HTERT RPE-1 (cell line): ENCODE results near the gene MAP4K1.
"Not testable (repeated sequence)": the region's sequence is repeated elsewhere in the genome, so short reads cannot be mapped to it uniquely, and the experiment has no call there.

Experiments
- in situ Hi-C: fragments of 300-500 bp; cut with MboI; formaldehyde crosslinking; loops from 4 replicates; pipeline ENCODE4 v1.14.3; 2020; ENCODE audit warnings: low sequenced_read_pairs

The MAP4K1 gene

DNA sequence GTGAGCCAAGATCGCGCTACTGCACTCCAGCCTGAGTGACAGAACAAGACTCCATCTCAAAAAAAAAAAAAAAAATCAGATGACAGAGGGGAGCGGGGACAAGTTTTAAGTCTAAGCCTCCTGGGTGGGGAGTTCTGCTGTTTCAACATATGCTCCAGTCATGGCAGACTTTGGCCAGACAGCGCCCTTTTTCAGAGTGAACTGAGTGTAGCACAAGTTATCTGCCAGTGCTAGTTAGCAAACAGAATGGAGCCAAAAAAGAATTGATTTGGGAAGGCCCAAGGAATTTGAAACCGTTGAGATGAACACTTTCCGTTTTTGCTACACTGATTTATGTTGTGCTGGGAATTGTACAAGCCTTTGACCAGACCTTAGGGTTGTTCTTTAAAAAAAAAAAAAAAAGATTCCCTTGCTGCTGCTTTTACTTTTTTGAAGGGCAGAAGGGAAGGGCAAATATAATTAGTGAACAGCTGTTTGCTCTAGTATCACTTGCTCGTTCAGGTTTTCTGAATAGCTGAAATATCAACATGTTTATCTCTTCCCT, 35.3 kb upstream of the MAP4K1 start:
- in situ Hi-C loops, result no loop called here

DNA sequence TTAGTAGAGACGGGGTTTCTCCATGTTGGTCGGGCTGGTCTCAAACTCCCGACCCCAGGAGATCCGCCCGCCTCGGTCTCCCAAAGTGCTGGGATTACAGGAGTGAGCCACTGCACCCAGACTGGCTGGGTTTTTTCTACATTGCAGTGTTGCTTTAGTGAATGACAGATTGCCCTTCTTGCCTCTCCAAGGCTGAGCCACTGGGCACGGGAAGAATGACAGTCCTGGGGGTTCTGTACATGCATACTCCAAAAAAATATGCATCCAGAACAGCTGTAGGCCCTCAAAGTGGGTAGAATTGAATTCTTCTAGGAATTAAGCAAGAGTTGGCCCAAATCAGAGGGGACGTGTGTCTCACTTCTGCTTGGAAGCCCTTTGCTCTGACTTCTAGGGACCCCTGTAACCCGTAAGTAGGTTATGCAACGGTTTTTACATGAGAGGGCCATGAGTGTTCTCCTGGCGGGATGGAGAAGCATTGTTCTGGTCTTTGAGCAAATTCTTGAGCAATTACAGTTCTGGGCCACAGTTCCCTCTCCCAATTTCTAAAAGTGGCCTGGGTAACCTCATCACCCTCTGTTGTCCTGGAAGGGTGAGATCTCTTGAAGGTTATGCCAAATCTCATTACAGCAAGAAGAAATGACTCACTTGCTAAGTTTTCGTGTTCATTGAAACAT, 33.3 kb upstream of the MAP4K1 start:
- in situ Hi-C loops, result no loop called here

DNA sequence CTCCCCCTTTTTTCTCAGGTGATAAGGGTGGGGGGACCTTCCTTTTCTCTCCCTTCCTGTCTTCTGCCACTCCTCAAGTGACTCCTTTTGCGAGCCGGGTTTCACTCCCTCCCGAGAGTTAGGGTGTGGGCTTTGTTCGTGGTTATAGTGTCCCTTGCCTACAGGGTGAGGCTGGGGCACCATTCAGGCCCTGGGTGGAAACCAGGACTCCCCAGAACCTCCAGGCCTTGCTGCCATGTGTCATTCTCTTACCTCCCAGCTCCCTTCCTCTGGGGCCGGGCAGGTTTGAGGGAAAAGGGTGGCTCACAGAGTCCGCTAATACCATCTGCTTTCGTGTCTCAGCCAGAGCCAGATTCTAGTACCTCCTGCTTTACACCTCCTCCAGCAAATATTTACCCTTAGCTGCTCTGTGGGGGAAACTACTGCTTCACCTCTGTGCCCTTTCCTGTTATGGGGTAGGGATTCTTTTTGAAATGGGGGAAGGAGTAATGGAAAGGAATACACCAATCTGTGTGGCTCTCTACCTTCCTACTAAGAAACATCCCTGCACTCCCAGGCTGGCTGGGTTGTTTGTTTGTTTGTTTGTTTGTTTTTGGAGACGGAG, 32.5 kb upstream of the MAP4K1 start:
- in situ Hi-C loops, result no loop called here

DNA sequence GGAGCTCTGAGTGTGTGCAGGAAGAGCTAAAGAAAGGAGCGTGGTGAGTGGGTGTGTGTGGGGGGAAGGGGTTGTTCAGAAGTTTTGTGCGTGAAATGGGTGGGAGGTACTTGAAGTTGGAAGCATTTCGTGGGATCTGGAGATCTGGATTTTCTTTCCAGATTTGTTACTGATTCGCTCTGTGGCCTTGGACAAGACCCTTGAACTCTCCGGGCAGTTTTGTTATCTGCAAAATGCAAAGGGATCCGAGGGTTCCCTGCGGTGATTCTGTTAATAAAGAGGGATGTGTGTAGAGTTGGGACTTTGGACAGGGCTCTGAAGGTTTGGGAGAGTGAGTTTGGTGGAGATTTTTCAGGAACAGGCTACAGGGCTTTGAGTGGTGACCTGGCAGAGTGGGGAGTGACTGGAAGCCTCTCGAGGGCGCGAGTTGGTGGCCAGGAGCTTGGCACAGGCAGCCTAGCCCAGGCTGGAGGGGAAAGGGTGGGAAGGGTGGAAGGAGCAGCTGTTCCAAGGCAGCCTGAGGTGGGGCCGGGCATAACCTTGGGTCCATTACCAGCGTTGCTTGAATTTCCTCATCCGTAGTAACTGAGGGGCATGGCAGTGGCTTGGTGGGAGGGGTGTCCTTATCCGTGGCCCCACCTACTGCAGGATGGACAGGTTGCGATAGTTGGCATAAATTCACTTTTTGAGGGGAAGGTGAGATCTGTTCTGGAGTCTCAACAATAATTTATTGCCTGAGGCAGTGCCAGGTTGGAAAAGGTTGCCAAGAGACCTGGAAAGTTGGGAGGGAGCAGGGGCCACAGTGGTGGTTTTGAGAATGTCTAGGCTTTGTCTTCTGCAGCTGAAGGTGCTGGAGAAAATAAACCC, 31.8 kb upstream of the MAP4K1 start:
- in situ Hi-C loops, result no loop called here

DNA sequence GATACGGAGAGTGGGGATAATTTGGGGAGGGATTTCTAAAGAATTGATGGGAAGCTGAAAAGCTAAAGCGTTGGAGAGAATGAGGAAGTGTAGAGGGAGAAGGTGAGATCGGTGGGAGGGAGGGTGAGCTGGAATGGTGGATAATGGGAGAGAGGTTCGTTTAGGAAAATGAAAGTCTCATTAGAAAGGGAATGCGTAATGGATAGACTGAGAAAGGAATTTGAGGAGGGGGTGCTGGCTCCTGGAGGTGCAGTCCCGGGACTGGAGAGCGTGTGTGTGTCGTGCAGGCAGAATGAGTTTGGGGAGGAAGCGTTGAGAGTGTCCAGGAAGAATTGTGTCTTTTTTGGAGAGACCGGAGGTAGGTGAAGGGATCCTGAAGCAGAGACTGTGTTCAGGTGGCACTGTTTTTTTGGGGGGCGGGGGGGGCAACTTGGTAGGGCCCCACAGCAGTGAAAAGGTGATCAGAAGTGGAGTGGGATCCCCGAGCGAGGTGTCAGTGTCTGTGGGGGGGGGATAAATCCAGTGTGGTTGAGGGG, 31.1 kb upstream of the MAP4K1 start:
- in situ Hi-C loops, result no loop called here

DNA sequence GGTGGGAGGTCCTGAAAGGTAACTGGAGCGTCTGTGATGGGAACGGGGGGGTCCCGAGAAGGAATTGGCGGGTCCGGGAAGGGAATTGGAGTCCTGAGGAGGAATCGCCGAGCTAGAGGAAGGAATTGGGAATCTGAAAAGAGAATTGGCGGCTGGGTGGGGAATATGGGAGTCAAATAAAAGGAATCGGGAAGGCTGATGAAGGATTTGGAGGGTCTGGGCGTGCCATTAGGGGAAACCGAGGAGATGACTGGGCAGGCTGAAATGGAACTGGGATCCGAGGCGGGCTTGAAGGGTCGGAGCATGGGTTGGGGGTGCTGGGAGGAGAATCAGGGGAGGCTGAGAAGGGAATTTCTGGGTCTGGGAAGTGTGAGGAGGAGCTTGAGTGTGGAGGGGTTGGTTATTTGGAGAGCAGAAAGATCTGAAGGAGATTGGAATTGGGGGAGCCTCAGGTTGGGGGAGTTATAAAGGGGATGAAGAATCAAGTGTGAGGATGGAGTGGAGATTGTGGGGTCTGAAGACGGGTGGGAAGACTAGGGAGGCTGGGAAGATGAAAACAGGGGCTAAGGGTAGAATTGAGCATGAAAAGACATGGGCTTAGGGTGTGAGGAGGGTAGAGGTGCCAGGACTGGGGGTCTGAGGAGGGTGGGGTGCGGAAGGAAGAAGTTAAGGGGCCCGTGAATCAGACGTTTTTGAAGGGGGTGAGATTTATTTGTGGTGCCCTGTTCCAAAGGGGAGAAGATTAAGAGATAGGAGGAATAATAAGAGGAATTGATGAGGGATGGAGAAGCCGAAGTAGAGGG, 30.4 kb upstream of the MAP4K1 start:
- in situ Hi-C loops, result no loop called here

DNA sequence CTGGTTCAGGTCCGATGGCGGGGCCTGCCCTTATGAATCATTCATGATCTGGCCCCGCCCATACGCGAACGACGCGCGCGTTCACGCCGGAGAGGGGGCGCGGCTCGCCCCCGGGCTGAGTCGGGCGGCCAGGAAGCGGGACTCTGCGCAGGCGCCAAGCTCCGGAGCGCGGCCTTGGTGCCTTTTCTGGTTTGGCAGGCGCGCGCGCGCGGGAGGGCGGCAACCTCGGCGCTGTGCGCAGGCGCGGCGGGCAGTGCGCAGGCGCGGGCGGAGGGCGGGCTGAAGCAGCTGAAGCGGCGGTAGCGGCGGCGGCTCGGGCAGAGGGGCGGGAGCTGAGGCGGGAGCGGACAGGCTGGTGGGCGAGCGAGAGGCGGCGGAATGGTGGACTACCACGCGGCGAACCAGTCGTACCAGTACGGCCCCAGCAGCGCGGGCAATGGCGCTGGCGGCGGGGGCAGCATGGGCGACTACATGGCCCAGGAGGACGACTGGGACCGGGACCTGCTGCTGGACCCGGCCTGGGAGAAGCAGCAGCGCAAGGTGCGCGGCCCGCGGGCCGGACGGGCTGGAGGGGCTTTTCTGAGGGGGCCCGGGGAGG, 29.7 kb upstream of the MAP4K1 start, which contains the start of gene ACTN4:
TSS of gene ACTN4 (plus strand) at position 282 of the 598 bp plus-strand sequence. CDS start at position 379, 97 bp downstream.
- in situ Hi-C loops, result no loop called here

DNA sequence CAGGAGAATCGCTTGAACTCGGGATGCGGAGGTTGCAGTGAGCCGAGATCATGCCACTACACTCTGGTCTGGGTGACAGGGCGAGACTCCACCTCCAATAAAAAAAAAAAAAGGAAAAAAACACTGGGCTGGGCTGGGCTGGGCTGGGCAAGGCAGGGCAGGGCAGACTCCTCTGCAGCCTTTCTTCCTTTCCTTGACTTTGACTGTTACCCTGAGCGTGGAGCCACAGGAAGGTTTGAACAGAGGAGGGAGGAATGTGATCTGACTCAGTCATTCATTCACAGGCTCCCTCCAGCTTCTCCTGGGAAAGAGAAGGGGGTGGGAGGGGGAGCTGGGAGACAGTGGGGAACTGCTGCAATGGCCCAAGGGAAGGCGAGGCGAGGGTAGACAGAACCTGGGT, 27.0 kb upstream of the MAP4K1 start:
- in situ Hi-C loops, result no loop called here

DNA sequence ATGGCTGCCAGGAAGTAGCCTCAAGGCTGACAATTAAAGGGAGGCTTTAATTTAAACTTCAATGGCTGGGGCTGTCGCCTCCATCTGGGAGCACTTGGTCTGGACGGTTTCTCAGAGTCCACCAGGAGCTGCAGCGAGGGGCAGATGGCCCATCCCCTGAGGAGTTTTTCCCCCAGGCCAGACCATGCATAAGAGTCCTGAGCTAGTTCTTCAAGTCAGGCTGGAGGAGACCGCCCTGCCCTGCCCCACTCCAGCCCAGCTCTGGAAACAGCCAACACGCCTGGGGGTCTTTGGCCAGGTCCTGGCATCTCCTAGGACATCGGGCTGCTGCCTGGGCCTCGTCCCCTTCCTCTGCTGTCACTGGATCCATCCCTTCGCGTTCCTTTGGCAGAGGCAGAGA, 24.4 kb upstream of the MAP4K1 start:
- in situ Hi-C loops, result no loop called here

DNA sequence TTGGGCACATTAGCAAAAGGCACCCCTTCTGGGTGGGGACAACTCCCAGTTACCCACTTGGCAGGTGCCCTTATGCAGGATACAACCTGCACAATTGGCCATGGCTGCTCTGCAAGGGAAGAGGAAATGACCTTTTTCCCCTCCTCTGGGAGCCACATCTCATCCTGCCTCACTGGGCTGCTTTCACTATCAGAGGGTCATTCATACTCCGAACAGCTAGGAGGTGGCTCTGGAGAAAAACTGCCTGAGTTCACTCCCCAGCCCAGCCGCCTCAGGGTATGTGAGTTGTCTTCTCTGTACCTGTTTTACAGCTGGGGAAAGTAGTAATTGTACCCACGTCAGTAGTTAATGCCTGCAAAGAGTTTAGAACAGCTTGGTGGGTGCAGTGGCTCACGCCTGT, 22.6 kb upstream of the MAP4K1 start:
- in situ Hi-C loops, result no loop called here

DNA sequence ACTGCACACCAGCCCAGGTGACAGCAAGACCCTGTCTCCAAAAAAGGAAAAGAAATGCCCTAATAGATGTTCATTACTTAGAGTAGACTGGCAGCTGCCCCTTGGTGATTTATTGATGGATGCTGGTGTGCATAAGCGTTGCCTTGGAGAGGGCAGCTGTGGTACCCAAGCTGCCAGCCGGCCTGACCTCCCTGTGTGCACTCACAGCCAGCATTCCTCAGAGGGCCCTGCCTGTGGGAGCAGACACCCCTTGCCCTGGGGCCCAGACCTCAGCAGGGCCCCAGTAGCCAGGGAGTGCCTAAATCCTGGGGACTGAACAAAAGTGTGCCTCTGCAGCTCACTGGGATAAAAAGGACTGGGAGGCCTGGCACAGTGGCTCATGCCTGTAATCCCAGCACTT, 21.9 kb upstream of the MAP4K1 start:
- in situ Hi-C loops, result no loop called here

DNA sequence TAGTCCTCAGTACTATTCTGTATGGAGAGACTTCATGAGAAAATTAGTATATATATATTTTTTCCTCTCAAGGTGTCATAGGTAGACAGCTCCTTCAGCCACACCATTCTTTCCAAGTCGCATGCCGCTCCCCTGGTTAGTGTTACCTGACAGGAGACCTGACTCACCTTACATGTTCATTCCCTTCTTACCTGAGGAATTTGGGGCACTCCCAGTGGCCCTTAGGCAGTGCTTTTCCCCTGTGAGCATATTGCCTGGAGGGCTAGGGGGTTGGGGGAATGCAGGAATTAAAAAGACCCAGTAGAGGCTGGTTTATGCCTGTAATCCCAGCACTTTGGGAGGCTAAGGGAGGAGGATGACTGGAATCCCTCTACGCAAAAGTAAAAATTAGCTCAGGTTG, 20.7 kb upstream of the MAP4K1 start:
- in situ Hi-C loops, result no loop called here

DNA sequence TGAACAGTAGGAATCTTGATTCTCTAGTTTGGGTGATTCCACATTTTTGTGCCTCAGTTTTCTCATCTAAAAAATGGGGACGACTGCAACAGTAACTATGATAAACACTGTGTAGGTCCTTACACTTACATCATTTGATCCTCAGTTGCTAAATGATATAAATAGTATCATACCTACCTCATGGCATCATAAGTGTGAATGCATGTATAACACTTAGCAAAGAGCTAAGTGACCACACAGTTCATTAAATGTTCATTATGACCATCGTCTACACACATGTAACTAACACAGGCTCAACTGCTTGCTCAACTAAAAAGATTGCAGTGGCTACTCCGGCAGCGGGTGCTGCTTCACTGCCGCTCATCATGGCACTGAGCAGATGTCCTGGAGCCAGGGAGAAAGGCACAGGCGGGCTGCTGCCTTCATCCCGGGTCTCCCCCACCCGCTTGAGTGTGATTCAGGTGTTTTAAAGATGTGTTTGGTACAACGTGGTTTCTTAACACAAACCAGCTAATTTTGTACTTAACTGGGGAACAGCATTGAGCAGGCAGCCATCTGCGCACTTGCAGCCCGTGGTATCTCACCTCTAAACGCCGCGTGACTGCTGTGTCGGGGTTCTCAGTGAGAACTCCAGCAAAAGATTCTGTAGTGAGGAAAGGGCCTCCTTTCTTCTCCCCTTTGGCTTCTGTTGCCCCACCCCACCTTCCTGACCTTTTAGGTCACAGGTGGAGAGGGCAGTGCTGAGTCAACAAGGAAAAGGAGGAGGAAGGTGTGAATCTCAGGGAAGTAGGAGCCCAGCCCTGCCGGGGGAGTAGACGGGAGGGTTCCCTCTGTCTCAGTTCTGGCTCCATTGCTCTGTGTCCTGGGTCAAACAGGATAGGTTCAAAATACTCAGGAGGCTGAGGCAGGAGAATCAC, 18.0 kb upstream of the MAP4K1 start:
- in situ Hi-C loops, result no loop called here

DNA sequence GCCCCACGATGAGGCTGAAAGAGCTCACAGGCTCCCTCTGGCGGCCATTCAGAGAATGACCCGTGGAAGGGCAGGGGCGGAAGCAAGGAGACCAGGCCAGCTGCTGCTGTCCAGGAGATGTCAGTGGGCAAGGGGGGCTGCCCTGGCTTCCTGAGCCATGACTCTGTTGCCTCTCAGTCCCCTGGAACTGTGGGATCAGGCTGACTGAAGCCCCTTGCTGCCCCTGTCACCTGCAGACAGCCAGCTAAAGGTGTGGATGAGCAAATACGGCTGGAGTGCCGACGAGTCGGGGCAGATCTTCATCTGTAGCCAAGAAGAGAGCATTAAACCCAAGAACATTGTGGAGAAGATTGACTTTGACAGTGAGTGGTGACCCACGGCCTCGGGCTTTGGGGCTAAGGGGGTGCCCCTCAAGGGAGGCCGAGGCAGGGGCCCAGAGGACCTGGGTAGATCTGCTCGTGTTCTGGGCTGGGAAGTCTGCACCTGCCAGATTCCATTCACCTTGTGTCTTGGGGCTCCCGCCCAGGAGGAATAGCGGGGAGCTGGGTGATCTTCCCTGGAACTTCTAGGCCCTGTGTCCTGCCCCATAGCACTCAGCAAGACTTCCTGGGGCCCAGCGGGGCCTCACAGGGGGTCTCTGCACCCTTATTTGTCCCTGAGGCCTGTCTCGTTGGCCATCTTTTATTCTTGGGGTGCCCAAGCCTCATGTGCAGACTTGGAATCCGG, 17.2 kb upstream of the MAP4K1 start:
- in situ Hi-C loops, result no loop called here

DNA sequence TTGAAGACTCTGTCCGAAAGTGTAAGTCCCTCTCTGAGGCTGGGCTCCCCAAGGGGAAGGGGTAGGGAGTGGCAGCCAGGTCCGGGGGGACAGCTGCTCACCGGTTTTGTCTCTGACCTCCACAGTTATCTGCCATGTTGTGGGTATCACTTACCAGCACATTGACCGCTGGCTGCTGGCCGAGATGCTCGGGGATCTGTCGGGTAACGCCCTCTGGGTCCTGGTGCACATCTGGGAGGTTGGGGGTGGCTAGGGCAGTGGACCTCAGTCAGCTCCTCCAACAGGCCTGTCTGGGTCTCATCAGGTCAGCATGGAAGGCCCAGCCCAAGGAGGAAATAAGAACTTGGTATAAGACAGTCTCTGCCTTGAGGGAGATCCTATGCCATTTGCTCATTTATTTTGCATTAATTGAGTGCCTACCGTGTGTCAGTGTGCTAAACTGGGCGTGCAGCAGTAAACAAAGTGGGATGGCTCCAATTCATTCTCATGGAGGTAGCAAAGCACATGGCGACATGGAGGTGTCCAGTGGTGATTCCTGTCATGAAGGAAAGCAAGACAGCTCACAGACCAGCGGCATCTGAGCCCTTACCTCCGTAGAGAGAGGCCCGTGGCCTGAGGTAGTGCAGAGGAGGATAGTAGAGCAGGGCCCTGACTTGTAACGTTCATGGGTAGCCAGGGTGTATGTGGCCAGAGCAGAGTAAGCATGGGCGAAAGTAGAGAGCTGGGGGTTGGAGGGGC, 14.9 kb upstream of the MAP4K1 start:
- in situ Hi-C loops, result no loop called here

DNA sequence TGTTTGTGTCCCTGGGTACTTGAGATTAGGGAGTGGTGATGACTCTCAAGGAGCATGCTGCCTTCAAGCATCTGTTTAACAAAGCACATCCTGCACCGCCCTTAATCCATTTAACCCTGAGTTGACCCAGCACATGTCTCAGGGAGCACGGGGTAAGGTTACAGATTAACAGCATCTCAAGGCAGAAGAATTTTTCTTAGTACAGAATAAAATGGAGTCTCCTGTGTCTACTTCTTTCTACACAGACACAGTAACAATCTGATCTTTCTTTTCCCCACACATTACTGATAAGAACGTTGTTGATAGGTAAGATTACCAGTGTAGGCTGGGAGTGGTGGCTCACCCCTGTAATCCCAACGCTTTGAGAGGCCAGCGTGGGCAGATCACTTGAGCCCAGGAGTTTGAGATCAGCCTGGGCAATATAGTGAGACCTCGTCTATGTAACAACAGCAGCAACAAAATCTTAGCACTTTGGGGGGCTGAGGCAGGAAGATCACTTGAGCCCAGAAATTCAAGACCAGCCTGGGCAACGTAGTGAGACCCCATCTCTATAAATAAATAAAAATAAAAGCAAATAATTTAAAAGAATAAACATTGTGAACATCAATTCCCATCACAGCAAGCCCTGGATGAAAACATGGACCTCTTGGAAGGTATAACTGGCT, 14.2 kb upstream of the MAP4K1 start:
- in situ Hi-C loops, result not testable (repeated sequence)

DNA sequence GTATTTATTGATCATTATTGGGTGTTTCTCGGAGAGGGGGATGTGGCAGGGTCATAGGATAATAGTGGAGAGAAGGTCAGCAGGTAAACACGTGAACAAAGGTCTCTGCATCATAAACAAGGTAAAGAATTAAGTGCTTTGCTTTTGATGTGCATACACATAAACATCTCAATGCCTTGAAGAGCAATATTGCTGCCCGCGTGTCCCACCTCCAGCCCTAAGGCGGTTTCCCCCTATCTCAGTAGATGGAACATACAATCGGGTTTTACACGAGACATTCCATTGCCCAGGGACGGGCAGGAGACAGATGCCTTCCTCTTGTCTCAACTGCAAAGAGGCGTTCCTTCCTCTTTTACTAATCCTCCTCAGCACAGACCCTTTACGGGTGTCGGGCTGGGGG, 13.5 kb upstream of the MAP4K1 start:
- in situ Hi-C loops, result not testable (repeated sequence)
